Islet precursor cell (in vitro differentiated cells): ENCODE measurements around the gene NOS1AP.
A peak's percentile ranks its signal among the peaks of the same experiment; 100 is the strongest.

Experiments
- DNase-seq: peaks from one replicate; pipeline ENCODE4 v3.0.0-alpha.2; 2018

NOS1AP gene

DNA sequence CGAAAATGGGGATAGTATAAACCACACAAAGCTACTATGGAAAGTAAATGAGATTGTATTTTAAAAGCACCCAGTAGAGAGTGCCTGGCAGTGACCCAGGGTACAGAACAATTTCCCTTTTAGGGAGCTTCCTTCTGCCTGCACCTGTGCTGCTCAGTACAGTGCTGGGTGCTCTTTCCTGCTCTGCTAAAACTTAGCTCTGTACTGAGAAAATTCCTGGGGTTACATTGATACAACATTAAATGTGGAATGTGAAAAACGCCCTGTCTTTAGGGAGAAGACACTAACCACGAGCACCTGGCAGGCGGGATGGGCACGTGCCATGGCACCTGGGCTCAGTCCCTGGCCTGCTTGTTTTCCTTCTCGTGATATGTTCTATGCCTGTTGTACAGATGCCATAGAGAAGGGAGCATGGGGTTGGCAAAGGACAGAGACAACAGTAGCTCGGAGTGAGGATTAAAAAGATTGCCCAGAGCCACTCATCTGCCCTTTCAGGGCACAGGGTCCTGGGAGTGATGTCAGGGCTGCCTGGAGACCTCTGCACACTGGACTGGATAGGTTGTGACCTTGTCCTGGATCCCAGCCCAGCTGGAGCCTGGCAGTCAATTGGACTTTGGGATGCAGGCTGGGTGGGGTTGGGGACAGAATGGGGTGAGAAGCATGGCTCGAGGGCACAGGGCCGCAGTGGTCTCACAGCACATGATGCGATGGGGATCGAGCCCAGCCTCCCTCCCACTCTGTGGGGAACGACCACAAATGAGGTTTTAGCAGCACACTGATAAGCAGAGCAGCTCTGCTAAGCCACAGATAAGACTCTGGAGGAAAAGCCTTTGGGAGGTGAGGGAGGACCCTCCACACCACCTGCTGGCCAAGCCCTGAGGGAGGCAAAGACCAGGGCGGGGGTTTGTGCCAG, 302.9 kb downstream of the NOS1AP start:
- DNase-seq: no peak

DNA sequence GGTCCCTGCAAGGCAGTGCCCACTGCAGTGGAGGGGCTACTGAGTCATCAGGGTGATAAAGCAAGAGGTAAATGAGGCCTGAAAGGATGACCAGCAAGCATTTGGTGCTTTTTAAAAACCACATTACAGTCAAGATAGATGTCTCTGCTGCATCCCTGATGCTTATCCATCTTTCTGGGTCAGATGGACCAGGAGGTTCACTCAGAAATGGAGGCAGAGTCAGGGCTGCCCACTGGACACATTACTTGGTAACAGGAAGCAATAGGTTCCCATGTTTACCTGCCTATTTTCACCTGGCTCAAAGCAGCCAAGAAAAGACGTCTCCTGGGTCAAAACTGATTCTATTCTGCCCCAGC, 303.6 kb downstream of the NOS1AP start:
- no peak for DNase-seq

DNA sequence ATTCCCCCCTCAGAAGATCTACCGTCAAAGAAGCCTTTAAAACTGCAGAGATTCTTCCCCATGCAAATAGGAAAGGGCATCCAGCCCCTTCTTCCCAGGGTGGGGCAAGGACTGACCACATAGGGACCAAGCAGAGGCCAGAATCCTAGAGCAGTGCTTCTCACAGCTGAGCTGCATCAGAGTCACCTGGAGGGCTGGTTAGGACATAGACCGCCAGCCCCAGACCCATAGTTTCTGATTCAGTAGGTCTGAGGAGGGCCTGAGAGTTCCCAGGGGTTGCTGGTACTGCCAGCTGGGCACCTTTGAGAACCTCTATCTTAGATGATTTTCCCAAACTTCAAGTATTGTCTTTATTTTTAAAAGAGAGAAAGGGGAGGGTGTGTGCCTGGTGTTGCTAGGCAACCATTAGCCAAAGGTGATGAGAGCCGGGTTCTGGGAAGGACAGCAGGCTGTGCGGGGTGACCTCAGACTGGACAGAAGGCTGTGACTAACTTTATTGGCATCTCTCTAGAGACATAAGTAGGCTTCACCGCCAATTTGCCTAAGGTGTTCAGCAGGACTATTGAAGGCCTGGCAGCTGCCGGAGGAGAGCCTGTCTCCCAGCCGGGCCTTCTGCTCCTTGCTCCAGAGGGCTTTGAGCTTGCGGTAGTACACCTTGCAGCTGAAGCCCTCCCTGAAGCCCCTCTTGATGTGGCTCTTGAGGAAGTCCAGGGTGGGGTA, 304.2 kb downstream of the NOS1AP start:
- DNase-seq: peak; percentile 93

DNA sequence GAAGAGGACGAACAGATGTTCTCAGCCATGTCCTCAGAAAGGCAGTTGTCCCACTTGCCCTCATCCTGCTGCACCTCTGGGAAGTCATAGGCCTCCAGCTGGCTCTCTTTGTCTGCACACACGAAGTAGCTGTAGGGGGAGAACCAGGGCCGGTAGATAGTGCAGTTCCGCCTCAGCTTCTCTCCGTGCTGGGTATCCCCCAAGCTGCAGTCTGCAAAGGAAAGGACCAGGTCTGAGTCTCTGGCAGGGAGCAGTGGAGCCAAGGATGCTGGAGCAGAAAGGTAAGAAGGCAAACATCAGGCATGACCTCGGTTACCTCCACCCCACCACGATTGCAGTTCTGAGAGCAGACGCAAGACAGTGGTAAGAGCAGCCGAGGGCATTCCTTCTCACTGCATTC, 304.9 kb downstream of the NOS1AP start:
- DNase-seq: no peak

DNA sequence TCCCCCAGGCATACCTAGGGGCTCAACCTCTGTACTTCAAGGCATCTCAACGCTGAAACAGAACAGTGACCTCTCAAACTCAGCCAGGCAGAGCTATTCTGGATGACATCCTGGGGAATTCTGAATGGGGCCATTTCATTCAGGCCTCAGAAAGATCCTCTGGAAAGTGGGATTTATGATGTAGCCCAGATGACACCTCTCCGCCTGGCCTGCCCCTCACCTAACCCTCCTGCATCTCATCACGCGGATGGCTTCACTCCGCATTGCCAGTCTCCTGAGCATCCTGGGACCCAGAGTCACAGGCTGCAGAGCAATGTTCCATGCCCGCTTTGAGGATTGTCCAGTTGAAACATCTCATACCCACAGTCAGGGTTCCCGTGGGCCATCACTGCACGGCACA, 306.0 kb downstream of the NOS1AP start:
- no peak for DNase-seq

DNA sequence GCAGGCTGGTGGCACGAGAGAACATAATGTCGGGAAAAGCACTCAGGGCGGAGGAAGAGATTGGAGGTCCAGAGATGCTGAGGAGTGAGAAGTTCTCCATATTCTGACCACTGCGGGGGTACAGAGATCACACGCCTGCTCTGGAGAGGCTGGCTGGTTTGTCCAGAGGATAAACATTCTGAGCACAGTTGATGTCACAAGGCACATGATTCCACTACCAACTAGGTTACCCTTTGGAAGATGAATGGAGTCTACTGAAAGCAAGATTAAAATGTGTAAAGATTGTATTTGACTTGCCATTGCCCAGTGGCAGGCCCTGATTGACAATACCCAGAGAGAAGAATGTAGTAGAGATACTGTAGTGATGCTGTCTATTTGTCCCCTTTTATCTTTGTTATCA, 307.2 kb downstream of the NOS1AP start, which contains the start of gene SPATA46:
TSS of gene SPATA46 (minus strand) at position 164 of the 400 bp plus-strand sequence. CDS start at position 100, 64 bp downstream.
- no peak for DNase-seq

DNA sequence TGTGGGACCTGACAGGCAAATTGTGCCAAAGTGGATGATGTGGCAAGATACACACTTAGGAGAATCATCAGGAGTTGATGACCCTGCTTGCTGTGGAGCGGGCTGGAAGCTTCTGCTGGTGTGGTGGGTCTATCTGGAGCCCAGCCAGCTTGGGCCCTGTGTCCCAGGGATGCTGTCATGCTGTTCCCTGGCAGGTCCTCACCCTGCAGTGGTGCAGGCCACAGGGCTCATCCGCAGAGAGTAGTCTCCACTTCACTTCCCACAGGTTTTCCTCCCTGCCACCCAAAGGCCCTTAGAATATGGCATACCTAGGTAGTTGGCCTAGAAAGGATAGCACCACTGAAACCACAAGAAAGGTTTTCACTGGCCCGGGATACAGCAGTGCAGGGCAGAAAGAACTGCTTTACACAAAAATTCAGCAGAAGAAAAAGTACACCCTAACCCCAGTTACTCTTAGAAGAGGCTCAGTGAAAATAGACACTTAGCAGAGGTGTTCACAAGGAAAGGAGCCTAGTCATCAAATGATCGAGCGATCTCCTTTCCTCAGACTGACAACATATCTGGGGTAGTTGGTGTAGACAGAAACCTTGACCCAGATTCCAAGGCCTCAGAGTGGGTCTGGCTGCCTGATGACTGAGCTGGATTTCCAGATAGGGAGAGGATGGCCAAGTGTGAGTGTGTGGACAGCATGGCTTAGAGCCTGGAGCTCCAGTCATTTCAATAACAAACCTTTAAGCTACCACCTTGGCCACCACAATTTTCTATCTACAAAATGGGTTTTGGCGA, 310.8 kb downstream of the NOS1AP start:
- peak; percentile 41 for DNase-seq

DNA sequence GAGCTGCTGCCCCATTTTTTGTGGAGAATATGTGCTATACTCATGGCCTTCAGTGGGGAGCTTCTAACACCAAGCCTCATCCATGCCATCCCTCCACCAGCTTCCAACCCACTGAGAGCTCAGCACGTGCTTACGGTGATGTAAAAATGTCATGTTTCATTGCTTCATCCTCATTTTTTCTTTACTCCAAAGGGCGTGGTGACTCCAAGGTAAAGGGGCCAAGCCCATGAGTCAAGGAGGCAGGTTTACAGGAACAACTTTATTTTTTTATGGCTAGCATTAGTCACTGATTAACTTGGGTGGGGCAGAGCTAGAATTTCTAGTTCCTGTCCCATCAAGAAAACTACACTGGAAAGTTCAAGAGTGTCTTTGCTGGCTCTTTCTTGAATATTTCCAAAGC, 311.9 kb downstream of the NOS1AP start, which contains the start of gene C1orf226:
TSS of gene C1orf226 (plus strand) at position 346 of the 400 bp plus-strand sequence. CDS start 174 bp downstream, outside the sequence.
- no peak for DNase-seq

DNA sequence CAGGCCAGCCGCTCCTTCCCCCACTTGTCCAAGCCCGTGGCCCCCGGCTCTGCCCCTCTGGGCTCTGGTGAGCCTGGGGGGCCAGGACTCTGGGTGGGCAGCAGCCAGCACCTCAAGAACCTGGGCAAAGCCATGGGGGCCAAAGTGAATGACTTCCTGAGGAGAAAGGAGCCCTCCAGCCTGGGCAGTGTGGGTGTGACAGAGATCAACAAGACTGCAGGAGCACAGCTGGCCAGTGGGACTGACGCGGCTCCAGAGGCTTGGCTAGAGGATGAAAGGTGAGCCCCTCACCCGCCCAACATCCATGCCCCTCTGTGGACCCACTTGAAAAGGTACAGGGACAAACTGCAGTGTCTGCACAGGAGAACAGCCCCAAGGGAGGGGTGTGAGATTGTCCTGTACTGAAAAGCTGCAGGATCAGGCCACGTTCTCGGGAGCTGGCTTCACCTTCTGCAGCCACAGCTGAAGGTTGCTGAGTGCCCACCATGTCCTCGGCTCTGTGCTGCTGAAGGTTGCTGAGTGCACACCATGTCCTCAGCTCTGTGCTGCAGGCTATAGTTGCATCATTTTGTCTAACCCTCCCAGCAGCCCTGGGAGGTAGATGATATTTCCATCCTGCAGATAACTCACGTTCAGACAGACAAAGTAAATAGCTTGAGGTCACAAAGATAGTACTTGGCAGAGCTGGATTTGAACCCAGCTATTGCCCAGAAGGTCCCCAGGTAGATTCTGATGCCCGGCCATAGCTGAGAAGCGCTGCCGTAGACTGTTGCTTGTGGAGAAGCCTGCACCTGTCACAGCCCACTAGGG, 312.7 kb downstream of the NOS1AP start:
- DNase-seq: peak; percentile 35

DNA sequence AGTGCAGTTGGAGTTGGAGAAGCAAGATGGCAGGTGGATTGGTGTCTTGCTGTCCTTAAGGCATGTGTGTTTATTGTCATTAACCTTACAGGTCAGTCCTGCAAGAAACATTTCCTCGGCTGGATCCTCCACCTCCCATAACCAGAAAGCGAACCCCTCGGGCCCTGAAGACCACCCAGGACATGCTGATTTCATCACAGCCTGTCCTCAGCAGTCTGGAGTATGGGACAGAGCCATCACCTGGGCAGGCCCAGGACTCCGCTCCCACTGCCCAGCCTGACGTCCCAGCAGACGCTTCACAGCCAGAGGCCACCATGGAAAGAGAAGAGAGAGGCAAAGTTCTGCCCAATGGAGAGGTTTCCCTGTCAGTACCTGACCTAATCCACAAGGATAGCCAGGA, 313.6 kb downstream of the NOS1AP start:
- DNase-seq: peak; percentile 21

DNA sequence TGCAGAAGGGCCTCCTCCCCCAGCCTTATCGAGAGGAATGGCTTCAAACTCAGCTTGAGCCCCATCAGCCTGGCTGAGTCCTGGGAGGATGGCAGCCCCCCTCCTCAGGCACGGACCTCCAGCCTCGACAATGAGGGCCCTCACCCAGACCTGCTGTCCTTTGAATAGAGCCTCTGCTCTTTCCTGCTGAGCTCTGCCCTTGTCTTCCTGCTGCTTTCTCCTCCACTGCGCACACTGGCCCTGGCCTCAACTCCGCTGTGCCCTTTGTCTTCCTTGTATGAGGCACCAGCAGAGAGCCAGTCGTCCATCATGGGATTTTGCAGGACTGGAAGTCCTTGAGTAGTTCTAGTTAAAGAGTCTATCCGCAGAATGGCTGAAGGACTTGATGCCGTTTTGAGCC, 314.0 kb downstream of the NOS1AP start:
- DNase-seq: peak; percentile 16

DNA sequence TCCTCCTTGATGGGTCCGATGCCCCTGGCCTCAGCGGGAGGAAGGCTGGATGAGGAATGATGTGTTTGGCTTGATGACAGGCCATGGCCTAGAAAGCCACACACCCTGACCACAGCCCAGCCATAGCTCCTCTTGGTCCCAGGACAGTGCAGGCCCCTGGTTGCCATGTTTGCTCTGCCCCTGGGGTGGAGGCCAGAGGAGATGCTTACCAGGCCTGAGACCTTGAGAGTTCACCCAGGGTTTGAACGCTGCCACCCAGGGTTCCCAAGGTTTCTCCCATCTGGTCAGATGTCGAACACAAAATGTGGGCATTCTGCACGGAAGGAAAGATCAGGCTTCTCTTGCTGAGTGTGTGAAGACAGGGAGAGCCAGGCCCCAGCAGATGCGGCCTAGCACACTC, 314.6 kb downstream of the NOS1AP start:
- peak; percentile 32 for DNase-seq

DNA sequence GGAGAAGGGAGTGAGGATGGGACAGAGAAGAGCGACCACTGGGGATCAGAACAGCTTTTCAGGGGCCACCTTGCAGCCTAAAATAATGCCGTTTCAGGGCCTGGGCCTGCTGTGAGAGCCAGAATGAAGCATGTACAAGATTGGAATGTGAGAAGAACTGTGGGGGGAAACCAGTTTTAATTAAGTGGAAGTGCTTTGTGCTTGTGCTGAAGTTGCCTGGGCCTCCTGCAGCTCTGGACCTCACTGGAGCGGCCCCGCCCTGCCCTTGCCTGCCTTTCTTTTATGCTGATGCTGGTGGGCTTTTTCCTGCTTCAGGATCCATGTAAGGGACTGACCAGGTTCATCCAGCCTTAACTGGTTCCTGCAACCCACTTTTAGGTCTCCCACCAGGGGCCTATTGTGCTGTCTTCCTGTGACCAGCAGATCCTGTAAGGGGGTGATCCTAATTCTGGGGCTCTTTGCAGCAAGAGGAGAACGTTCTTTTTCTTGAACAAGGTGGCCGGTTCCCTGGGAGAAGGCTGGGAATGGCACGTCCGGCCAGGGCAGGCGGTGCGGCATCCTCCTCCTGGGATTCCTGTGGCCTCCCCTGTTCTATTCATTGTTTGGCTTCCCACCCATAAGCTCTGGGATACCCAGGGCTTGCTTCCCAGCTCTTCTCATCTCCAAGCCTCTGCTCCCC, 315.2 kb downstream of the NOS1AP start:
- peak; percentile 35 for DNase-seq

DNA sequence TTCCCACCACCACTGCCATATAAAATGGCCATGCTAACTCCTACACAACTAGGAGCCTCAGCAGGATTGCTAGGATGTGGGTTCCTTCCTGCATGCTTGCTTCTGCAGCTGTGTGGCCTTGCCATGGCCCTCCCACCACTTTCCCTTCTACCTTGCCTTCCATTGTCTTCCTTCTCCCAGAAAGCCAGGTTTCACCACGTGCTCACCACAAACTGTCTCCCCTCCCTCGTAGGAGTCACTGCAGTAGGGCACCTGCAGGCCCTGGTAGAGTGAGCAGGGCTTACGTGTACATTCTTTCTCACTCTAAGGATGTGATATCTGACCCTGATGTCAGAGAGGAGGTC, 315.8 kb downstream of the NOS1AP start:
- DNase-seq: peak; percentile 23

DNA sequence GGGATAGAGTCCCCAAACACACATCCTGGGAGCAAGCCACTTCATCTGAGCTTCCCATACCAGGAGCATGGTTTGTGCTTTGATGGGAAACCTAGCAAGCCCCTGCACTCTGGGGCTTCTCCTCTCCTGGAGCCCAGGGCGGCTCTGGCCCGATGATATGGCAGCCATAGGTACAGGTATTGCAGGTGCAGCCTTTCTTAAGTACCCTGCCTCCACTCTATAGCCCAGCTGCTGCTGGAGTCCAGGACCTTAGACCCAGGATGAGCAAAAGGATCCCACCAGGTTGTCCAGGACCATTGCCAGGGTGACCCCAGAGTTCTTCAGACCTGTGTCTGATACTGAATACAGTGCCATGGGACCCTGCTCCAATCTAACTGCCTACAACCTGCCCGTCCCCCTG, 316.2 kb downstream of the NOS1AP start:
- peak; percentile 32 for DNase-seq

DNA sequence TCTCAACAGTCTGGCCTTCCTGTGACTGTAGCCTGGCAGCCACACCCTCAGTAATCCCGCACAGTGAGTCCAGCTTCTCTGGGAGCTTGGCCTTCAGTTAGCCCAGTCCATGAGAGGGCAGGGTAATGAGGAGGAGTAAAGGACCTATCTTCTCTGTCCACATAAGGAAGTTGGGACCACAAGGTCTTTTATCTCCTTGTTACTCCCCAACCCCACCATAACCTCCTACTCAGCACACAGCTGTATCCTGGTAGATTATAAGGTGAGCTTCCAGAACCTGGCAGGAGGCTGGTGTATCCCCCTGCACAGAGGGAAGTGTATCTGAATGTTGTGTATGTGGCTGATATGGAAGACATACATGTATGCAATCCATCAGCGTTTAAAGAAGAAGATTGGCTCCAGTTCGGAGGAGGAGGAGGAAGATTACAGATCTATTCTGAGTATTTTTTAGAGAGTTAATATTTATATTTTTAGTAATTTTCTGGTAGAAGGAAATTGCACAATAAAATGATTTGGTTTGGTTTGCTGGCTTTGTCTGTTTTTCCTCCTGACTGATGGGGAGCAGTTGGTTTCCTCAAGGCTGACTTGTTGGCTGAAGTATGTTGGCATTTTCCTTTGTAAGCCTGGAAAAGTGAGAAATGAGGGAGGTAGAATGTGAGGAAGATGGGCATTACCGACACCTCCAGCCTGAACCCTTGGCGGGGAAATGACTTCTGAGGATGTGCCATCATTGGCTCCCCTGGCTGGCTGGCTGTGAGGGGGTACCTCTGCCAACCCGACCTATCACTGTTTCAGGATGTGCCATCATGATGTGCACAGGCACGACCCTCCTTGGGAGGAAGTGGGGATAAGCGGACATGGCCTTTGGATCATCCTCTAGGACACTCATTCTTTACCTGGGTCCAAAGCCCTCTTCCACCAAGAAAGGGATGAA, 317.1 kb downstream of the NOS1AP start:
- peak; percentile 30 for DNase-seq

DNA sequence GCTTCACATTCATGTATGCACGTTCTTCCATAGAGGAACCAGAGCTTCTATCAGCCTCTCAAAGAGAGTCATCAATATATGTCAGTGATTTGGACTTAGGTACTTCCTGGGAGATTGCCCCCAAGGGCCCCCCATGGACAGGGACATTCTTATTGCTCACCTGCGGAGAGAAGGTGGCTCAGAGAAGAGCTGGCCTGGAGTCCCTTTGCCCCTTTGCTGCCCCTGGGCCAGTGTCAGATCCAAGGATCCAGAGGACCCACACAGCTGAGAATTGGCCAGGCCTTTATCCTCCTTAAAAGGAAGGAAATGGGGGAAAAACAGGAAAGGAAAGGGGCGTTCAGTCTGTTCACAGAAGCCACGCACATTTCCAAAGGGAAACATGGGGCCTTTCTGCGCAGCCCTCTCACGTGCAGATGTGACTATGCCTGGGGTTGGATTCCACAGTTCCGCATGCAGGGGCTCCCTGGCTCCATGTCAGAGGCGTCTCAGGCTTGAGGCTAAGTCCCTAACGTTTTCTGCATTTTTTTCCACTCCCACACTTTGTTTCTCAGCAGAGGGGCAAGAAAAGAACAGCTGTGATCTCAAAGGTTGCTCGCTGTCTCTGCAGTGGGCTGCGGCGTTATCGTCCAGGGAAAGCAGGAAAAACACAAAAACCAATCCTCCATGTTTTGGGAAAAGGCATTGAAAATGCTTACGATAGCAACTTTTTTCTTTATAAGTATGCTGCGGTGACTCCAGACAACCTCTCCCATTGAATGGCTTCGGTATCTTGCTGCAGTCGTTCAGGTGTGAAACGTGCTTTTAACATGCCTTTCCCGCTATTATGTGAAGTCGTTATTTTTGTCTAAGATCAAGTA, 318.0 kb downstream of the NOS1AP start:
- DNase-seq: peak; percentile 38

DNA sequence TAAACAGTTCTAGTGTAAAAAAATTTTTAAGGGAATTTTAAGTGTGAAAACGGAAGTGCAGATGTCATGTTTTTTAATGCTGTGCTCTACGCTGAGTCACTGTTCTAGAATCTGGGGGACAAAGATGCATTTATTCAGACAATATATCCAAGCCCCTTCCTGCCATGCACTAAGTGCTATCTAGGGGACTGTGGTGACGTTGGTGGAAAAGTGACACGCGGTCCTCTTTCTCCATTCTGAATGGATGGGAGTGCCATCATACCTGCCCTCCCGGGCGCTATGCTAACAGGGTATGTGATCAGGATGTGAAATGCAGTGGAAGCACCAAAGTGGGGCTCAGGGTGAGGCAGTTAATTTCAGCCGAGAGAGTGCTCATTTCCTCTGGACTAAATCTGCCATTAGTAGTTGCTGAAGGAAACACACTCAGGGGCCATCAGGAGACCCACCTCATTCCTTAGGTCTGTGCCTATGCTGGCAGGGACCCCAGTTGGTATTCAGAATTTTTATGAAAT, 318.6 kb downstream of the NOS1AP start:
- DNase-seq: peak; percentile 13

DNA sequence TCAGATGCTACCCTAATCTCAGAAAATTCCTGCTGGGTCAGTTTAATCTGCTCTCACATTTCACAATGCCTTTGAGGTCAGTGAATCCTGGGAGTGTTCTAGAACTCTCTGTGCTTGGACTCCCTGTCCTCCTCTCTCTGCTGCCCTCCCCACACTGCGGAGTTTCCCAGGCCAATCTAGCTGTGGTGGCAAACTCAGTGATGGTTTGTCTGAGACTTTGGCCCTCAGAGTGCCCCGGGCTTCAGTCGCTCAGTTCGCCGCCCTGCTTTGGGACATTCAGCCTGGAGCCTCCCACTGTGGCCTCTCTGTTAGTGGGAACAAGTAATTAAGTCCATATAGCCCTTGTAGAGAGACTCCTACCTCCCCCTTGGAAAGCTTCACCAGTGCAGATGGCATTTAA, 319.1 kb downstream of the NOS1AP start:
- DNase-seq: no peak
